CD4-positive, alpha-beta T cell treated with Interferon alpha-2 for 1 hour (primary cell): ENCODE data around the gene PPP1CC.

Experiments
- DNase-seq, 2 donors: peaks; one replicate each; pipeline ENCODE4 v3.0.0-alpha.2; 2020 to 2022

PPP1CC gene

GRCh38 chr12:110754101-110754793 is 11.6 kb upstream of the PPP1CC start:
- DNase-seq = no peak

GRCh38 chr12:110750784-110751461 is 8.2 kb upstream of the PPP1CC start:
- no peak for DNase-seq

GRCh38 chr12:110746550-110746949 is 3.9 kb upstream of the PPP1CC start:
- no peak for DNase-seq

GRCh38 chr12:110745542-110746284 is 3.0 kb upstream of the PPP1CC start:
- DNase-seq = no peak

GRCh38 chr12:110744601-110745264 is 2.0 kb upstream of the PPP1CC start:
- no peak for DNase-seq

- no peak for DNase-seq
Observed at GRCh38 chr12:110744151-110744571, 1.5 kb upstream of the PPP1CC start.

DNA sequence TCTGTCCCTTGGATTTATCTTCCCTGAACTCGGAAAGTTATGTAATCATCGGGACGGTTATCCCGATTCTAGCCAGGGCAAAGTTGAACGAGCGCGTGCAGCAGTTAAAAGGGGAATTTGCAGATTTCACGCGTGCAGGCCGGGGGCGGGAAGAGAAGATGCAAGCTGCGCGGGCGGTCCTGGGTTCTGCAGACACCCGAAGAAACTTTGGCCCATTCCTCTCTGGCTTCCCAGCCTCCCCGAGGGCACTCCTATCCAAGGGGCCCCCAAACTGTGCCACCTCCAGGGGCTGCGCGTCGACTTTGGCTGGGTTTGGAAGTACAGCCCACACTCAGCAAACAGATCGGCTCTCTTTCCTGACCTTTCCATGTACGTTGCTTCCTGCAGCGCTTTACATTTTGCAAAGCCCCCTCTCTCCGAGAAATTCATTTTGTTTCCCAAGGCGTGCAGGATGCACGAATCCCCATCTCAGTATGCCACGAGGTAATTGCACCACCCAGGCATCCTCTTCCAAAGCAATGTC is 941 bp upstream of the PPP1CC start:
- no peak for DNase-seq

DNA sequence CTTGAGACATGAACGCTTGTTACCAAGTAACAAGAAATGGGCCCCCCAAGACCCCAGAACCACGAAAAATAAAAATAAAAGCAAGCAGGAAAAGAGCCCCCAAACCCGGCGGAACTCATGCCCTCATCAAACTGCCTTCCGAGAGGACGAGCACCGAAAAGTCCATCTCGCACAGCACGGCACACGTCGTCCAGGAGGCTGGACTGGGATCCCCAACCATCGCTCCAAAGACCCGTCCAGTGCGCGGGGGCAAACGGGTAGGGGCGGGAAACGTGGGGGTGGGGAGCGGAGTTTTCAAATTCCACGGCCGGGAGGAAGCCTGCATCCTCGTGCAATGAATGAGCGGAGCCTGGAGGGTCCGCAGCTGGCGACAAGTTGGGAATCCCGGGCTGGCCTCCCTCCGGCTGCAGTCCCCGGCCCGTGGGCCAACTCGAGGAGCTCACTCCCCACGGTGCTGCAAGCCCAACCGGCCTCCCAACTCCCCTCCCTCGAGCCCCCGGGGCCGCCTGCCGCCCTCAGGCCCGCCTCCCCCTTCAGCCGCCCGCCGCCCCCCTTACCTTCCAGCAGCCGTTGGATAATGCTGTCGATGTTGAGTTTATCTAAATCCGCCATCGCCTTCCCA is 484 bp downstream of the PPP1CC start:
- DNase-seq = no peak

GRCh38 chr12:110741341-110742095 is 1.2 kb downstream of the PPP1CC start:
- DNase-seq = peak in 1 of 2 donors; percentile 47

DNA sequence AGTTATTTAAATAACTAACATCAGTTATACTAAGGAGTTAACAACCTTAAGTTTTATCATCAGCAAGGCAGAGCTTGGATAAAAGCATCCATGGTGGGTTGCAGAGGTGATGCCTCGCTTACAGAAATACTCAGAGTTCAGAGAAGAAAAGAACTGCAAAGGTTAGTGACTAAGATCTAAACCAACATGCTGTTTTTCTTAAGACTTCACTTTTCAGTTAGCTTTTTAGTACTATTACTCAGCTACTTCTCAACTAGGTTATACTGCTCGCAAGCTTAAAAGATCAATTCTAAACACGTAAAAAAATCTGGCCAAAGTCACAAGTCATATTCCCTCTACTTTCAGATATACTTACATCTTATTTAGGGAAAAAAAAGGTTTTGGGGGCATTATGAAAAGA is 2.8 kb downstream of the PPP1CC start:
- DNase-seq = no peak

DNA sequence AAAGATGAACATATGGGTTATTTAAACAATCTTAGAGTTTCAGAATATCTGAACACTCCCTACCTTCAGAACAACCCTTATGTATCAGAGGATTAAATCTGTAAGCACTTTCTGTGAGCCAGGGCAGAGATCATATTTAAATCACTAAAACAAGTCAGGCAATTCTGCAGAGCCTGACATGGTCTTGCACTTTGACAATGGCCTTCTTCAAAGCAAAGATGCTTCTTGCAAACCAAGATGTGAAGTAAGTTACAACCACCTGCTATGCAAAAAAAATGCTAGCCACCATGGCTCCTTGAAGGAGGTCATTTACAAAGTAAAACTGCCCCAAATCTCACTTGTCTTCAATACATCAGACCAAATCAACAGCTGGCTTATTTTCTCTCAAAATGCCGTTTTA is 3.2 kb downstream of the PPP1CC start:
- no peak for DNase-seq

- peak in 1 of 2 donors; percentile 28 for DNase-seq
Observed at GRCh38 chr12:110737532-110737931, 5.2 kb downstream of the PPP1CC start.

GRCh38 chr12:110737016-110737415 is 5.7 kb downstream of the PPP1CC start:
- DNase-seq = peak in 1 of 2 donors; percentile 31

DNA sequence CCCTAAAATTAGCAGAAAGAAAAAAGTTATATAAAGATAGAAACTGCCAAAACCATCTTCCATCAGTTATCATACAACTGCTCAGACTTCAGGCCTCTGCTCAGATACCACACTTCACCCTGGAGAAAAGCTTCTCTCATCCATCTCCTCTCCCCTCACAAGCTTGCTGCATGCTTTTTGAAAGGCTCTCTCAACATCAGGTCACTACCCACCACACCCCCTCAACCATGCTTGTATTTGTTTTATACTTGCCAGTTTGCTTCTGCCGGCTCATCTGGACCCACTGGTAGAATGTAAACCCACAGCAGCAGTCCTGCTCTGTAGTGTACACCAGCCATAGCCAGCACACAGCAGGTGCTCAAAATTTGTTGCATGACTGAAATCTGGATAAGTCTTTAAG is 8.8 kb downstream of the PPP1CC start:
- no peak for DNase-seq

- DNase-seq = no peak
Observed at GRCh38 chr12:110733089-110733715, 9.5 kb downstream of the PPP1CC start.

DNA sequence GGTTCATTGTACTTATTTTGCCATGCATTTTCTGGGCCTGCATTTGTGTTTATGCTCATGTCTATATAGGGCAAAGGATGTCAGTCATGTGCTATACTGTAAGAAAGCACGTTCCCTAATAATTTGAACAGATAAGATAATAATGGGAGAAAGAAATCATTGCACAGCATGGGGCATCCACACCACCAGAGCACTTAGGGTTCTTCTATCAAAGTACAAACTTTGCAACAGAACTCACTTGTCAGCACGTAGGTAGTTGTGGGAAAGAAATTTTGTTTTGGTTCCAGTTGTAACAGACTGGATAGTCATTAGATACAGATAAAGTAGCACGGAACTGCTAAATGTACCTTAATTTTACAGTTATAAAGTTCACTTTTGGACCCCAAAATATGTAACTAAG is 10.1 kb downstream of the PPP1CC start:
- DNase-seq = no peak

GRCh38 chr12:110731479-110731878 is 11.2 kb downstream of the PPP1CC start:
- DNase-seq = no peak

GRCh38 chr12:110728628-110729027 is 14.1 kb downstream of the PPP1CC start:
- DNase-seq = no peak

- no peak for DNase-seq
Observed at GRCh38 chr12:110726708-110727369, 15.9 kb downstream of the PPP1CC start.

GRCh38 chr12:110726028-110726427 is 16.7 kb downstream of the PPP1CC start:
- no peak for DNase-seq

DNA sequence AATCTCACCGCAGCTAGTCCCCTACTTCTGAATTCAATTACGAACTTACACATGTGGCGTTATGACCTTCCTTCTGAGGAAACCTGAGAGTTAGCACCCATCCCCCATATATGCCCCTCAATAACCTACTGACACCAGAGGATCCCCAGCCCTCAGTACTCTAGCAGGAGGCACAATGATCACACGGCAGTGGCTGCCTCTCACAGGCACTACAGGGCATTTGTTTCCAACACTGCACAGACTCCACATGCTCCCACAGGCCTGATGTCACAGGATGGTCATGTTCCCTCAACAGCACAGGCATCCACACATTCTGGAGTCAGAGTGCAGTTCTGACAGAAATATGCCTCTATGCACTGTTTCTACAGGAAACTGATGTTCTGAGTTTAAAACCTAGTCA is 17.4 kb downstream of the PPP1CC start:
- DNase-seq = no peak
